GM21723 (cell line): ENCODE data around the gene FOXN3.

Source experiments
- ATAC-seq: cut with Tn5 transposase; IDR thresholded peaks from one replicate; pipeline ENCODE4 v1.9.1; 2021; ENCODE audit warnings: mild to moderate bottlenecking, moderate library complexity; ENCODE audit not compliant: unreplicated experiment

Gene FOXN3

DNA sequence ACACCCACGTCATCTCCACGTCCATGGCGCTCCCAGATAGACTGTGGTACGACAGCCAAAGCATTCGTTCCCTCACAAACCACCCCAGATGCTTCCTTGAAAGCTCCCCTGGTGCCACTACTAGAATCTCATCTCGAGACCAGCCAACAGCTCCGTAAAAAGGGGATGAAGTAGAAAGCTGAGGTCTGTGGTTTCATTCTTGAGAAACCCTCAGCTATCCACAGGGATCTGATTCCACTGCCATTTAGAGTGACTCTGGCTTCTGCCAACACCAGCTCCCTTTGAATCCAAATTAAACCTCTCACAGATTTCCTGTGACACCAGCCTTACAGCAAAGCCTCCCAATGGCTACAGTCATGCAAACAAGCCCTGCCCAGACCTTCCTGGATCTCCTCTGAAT lies 18.5 kb upstream of the FOXN3 start:
- ATAC-seq = no peak

DNA sequence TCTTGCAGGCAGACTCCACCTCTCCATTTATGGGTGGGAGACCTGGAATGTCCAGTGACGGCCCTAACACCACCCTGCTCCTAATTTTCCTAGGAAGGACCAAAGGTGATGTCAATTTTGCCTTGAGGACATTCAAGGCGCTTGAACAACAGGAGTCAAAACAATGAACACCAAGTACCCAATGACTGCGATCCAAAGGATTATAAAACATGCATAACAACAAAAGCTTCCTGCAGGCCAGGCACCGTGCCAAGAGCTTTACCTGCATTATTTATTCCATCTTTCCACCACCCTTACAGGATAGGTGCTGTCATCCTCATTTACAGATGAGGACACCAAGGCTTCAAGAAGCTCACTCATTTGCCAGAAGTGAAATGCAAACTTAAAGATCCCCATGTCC lies 15.2 kb upstream of the FOXN3 start:
- no peak for ATAC-seq

DNA sequence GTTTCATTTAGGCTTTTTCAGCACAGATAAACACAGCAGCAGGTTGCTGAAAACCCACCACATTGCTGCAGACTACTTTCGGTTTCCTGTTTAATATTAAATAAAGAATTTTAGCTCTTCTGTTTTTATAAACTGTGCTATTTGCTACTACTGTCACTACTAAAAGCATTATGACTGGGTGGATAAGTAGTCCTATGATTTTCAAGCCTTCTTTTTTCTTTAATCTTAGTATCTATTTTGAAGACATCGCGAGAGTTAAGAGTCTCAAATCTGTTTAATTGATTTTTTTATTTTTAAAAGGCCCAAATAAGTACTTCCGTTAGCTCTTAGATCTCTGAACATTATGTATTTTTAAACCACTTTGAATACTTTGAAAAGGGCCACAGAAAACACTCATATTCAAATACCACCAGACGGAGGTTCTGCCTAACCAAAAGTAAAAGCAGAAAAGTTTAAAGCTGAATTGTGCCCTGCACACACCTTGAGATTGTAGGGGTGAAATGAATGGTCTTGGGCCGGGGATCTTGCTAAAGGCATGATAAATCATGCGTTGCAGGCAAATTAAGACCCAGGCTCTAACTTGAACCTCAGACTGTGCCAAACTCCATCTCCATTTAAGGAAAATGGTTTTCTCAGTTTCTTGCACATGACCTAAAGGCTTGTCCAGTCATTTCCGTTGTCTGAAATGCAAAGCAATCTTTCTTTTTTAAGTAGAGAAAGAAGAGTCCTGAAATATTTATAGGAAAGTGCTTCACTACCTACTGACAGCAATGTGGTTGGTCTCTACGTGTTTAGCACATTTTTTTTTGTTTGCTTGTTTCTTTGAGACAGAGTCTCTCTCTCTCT lies 13.6 kb upstream of the FOXN3 start:
- peak; percentile 87 for ATAC-seq

DNA sequence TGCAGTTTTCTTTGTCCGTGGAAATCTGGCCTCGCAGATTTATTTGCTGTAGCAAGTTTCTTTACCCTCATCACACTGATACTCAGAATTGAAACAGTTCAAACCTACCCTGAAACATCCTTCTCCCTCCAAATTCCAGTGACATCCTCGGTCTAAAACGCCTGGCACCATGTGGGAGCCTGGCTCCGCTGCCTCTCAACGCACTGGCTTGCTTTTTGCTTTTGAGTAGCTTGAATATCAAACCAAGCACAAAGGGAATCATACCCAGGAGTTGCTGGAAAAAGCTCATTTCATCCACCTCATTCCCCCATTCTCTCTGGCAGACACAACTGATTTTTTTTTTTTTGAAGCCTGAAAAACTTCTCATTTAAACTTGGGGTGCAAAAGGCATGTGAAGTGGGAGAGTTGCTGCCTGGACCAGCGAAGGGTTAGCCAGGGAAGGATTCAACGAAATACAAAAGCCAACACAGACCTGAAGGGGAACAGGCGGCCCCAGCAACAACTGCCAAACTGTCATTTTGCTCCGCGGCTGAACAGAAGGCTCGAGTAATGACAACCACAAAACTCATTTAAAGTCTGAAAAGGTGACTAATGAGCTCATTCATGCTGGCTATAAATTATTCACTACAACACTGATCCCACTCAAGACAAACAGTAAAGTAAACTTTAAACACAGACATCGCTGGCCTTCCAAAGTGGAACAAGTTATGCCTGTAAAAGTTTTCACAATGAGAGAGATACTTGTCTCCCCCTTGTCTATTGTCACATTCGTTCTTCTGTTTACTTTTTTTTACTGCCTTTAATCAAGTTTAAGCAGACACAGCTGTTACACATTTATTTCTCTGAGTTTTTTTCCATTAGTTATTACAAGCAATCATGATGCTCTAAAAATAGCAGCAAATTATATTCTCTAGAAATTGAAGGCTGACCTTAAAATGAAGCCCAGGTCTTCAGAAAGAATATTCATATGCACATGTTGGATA lies 12.5 kb upstream of the FOXN3 start:
- ATAC-seq = no peak

DNA sequence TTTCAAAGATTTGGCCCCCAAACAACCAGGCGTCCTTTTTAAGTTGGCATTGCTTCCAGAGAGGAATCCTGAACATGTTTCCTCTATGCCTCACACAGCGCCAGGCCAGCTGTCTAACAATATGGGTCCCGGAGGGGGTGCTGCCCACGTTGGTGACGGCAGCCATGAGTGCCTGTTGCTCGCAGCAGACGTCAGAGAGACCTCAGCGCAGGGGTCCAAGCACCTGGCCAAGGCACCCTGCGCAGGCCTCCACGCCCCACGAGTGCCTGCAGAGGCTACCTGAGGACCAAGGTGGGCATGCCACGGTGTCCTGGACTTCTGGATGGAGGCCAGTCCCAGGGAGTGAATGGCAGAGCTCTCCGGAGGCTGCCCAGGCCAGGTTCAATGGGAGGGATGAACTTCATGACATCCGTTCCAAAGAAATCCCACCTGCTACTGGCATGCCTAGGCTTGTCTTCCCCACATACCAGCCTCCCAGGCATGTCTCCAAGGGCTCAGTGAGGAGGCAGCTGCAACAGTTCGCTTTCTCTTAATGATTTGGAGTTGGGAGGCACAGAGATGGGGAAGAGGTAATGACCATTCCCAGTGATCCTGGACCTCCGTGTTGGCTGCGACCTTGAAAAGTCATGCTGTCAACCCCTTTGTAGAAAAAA lies 11.6 kb upstream of the FOXN3 start:
- no peak for ATAC-seq

DNA sequence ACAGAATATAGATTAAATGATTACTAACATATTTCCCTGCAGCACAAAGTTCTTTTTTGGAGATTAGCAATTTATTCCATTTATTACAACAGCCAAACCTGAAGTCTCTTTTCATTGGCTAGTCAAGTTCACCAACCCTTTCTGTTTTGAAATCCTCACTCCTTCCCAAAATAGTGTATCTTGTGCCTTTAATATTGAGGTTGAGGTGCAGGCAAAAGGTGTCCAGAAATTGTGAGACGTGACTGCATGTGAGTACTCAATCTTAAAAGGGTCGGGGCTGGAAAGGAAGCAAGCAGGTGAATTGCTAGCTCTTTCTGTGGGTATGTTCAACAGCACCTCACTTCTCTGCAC lies 11.1 kb upstream of the FOXN3 start:
- no peak for ATAC-seq

DNA sequence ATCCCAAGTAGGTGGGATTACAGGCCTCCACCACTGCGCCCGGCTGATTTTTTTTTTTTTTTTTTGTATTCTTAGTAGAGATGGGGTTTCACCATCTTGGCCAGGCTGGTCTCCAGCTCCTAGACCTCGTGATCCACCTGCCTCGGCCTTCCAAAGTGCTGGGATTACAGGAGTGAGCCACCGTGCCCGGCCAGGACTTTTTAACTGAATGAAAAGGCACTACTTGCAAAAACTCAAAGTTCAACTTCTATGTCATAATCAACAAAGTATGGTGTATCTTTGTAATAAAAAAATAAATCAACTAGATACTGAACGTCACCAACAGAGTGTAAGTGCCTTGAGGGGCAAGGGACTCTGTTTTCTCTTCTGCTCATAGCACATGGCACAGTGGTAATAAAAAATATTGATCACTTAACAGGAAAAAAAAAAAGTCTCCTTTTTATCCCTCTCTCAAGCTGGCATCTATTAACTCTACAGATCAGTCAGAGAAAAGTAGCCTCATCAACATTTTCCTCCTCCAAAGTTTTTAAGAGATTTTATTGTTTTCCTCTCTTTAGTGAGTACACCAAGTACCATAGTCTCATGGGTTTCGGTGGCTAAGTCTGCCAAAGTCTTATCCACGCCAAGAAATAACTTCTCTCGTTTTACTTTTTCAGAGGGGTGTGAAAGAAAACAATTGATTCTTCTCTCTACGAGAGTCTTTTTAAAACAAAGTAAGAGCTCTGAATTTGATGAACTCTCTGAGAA lies 10.6 kb upstream of the FOXN3 start:
- no peak for ATAC-seq

DNA sequence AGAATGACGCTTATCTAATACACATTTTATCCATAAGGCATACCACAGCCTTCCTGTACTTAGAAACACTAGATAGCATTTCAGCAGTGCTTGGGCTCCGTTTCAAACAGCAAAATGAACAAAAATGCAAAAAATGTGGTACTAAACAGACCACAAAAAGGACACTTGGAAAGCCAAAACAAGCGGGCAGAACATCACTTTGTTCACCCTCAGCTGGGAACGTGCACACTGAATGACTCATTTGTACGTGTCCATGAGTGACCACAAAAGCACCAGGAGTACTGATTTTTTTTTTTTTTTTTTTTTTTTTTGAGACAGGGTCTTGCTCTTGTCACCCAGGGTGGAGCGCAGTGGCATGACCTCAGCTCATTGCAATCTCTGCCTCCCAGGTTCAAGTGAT lies 8.9 kb upstream of the FOXN3 start:
- peak; percentile 33 for ATAC-seq

DNA sequence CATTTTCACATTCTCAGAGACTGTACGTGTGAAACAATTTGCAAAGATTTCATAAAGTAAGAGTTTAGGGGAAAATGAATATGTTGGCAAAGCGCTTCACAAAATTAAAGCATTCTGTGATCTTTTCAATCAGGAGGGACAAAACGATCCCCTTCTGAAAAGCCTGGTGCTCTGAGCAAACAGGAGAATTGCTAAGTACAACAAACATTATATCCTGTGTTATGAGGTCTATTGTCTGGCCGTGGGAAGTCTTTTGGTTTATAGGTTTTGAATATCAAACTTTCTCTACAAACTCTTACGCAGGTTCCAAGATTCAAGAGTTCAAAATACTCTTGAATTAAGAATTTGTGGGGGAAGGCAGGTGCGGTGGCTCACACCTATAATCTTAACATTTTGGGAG lies 7.2 kb upstream of the FOXN3 start:
- no peak for ATAC-seq

DNA sequence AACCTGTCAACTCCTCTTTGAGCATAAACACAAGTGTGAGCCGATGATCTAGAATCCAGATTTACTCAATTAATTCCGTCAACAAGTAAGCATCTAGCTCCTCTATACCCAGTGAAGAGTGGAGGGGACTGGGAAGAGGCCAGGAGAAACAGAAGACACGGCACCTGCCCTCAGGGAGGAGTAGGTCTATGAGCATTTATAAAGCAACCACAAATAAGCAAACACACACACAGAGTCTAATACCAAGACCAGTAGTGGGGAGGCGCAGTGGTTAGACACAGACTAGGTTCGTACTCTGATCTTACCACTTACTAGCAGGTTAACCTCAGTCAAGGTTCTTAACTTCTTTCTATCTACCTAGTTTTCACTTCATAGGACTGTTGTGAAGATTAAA lies 5.9 kb upstream of the FOXN3 start:
- ATAC-seq = no peak

DNA sequence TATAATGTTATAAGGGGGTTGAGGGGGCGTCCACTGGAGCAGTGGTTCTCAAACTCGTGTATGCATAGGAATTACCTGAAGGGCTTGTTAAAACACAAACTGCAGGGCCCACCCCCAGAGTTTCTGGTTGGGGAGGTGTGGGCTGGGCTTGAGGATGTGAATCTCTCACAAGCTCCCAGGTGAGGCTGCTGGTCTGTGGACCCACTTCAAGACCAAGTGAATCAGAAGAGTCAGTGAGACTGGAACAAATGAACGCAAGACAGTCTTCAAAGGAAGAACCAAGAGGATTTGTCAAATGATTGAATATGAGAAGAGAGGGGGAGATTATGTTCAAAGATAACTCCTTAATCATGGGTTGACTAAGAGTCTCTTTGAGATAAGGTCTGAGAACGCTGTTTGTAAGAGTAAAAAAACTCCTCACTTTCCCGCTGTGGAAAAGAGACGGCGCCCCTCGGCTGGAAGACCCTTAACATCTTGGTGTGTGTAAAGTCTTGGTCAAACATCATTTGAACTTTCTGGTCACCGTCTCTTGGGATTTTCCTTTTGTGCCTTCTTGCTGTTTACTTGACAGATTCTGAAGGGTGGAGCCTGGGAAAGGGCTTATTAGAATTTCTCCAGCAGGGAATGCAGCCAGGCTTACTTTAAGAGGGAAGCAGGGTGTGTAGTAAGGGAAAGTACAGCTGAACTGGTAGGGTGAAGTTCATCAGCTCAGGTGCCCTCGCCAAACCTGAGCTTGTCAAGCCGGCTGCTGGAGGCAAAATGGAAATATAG lies 5.3 kb upstream of the FOXN3 start:
- no peak for ATAC-seq

DNA sequence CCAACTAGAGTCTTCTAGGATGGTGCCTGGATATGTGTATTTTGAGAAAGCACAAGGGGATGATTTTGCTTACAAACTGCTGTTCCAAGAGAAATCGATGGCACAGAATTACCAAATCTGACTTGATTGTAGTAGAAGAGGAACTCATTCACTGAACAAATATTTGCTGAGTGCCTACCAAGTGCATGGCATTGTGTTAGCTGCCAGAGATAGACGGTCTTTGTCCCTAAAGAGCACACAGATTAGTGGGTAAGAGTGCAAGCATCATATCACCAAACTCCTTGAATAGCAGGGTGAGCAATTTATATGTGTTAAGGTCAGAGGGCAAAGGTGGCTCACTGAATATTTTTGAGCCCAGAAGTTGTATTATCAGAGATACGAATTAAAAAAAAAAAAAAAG lies 3.5 kb upstream of the FOXN3 start:
- ATAC-seq = no peak

DNA sequence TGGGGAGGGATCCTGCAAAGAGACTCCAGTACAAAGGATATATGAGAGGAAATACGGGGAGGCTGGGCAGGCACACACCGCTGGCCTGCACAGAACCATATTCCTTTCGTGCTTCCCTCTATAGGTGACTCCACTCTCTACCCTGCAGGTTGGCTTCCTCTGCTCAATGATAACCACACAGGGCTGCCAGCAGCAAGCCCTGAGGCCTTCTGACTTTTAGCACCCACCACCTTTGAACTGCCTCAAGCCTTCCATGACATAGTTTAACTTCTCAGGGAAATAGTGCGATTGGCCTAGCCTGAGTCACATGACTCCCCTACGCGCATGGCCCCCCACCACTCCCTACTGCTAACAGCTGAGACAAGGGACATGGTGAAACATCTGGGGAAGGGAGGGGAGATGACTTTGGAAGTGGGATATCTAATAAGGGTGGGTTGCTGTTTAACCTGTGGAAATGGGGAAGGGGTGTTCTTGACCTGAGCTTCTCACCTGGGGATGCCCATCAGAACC lies 3.0 kb upstream of the FOXN3 start:
- ATAC-seq = no peak

DNA sequence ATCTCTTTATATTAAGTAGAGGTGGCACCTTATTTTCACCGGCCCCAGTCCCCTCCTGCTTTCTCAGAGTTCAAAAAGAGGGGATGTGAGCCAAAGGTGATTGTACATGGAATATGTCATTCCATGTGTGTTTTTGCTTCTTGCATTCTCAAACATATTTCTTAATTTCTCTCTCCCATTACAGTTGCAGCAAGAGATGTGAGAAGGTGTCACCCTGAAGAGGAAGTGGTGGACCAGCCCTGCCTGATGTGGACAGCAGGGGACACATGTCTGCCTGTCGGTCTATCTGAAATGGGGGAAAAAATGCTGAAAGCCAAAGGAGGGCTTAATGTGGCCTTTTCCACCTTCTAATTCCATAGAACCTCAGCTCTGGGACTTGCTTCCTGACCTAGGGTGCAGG lies 1.9 kb upstream of the FOXN3 start:
- ATAC-seq = no peak

DNA sequence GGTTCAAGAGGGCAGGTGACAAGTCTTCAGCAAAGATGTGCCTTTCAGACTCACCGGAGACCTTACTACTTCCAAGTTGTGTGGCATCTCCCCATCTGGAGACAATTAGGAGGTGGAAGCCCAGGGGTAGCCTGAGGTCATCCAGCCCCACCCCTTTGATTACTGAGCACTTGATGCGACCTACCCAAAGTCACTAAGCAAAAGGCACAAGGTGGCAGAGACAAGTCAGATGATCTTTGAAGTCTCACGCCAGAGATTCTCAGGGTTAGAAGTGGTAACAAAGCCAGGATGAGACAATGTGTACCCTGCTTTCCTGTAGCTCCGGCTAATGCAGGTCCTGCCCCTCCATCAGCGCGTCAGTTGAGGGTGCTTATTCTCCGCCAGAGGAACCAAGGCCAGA lies 1.4 kb upstream of the FOXN3 start:
- ATAC-seq = no peak

DNA sequence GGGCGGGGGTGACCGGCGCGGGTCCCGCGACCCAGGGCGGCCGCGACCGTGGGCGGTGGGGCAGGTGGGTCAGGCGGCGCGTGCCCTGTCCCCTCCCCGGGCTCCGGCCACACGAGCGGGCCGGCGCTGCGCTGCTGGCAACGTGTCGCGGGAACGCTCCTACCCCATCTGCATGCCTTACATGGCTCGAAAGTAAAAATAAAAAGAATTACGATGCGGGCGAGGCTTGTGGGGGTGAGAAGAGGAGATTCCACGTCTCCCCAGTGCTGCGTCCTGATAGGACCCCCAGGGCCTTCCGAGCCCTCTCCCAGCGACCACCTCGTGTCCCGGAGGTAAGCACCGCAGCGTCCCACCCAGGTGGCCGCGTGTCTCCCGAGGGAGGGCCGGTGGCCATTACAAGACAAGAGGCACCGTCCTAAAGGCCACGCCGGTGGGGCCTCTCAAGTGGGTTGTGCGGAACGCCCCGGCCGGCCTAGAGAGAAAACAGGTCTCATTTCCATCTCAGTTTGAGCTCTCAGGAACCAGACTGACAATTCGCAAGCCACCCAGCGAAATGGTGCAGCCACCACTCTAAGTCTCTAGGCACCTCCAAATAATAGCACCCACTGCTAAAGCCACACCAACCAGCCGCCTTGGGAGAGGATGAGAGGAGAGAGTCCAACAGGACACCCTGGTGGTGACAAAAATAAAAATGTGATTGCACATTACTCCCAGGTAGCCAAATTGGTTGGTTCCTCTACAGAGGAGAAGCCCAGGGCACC lies 612 bp upstream of the FOXN3 start:
- peak; percentile 59 for ATAC-seq

DNA sequence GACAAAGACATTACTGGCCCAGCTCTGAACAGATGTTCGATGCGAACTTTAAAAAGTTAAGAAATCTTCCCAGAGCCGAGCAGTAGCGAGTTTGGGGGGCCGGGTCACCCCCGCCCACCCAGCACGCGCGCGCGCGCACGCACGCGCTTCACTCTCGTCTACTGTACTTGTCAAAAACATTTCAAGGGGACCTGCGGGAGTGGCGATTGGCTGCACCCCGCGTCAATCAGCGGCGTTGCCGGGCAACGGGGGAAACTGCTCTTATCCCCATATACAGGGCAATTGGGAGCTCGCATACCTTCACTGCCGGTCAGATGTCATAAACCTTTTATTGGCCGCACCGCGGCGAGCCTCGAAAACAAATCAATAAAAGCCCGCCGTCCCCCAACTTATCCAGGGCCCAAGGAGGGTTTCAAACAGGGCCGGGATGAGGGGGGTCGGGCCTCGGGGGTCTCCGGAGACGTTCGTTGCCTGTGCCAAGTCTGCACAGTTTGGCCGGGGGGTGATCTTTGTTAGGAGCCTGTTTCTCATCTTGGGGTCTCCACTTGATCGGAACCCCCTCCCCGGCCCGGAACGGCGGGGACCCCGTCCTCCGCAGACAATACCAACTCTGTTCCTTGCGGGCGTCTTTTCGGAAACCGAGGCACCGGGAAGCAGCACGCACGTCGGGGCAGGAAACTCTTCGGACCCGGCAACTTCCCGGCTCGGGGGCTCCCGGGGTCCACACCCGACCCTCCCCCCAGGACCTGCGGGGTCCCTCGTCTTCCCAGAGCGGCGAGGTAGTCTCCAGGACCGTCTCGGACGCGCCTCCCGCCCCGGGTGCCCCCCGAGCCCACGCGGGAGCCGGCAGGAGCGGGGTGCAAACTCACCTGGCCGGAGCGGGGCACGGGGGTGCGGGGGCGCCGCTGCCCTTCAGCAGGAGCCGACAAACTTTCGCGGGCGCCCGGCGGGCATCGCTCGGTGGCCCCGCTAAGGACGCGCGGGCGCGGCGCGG lies 734 bp downstream of the FOXN3 start:
- peak; percentile 83 for ATAC-seq

DNA sequence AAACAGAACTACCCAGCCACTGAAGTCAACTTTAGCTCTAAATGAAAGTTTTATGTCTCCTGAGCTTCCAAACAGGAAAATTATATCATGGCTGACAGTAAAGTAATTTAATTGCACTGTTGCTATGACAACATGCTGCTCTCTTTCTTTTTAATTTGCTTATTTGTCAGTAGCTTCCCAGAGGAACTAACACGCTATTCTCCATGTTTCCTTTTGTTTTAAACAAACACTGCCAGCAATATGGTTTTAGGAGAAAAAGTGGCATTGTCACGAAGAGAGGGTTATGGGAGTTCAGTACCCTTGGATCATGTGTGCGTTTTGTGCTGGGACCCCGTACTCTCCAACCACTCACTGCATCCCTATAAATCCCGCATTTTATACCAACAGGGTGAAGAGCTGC lies 1.9 kb downstream of the FOXN3 start:
- no peak for ATAC-seq
